HG02970 (cell line): ENCODE measurements around the gene CCDC85C.

Source experiments
- ATAC-seq: cut with Tn5 transposase; IDR thresholded peaks from one replicate; pipeline ENCODE4 v1.9.1; 2021; ENCODE audit warnings: mild to moderate bottlenecking, moderate library complexity, moderate number of reproducible peaks; ENCODE audit not compliant: unreplicated experiment, low FRiP score

Gene CCDC85C

DNA sequence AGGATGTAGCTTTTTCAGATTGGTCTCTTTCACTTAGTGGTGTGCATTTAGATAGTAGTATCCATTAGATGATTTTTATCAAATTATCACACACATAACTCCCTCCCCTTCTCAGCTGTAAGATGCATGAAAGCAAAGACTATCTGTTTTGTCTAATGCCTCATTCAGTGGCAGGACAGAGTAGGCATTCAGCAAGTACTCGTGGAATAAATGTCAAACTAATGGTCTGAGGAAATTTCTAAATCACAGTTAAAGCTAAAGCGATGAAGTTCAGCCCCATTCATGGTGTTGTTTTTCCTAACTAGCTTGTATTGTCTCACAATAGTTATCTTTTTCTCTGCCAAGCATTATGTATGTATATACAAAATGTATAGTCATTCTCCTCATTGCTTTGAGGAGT is 106.7 kb downstream of the CCDC85C start:
- ATAC-seq: no peak

- no peak for ATAC-seq
Measured at GRCh38 chr14:99484106-99484505, 119.9 kb downstream of the CCDC85C start.

DNA sequence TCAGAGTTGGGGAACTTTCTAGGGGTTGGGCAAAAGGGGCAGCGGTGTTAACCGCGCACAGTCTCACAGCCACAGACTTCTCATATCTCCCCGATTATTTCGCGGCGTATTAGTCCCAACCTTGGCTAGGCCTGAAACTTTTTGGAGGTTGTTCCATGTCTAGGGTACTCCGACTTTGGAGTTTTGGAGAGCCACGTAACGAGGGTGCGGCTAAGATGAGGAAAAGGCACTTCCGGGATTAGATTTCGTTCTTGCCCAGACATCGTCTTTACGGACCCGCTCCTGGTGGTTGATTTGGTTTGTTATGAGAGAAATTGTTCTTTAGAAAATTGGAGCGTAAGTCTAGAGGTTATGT is 122.3 kb downstream of the CCDC85C start:
- no peak for ATAC-seq

- peak; percentile 93 for ATAC-seq
Measured at GRCh38 chr14:99480917-99481744, 122.9 kb downstream of the CCDC85C start, which contains the start of gene CCNK. Gene CCNK, plus strand, starts transcription at chr14:99481409. Its CDS starts 11,269 bp downstream, at chr14:99492678.

- peak; percentile 0 for ATAC-seq
Measured at GRCh38 chr14:99479906-99480869, 123.8 kb downstream of the CCDC85C start, which contains the start of gene SETD3. Gene SETD3, minus strand, starts transcription at chr14:99480859. Its CDS starts 15,054 bp downstream, at chr14:99465805.

GRCh38 chr14:99479160-99479905 is 124.7 kb downstream of the CCDC85C start:
- no peak for ATAC-seq

DNA sequence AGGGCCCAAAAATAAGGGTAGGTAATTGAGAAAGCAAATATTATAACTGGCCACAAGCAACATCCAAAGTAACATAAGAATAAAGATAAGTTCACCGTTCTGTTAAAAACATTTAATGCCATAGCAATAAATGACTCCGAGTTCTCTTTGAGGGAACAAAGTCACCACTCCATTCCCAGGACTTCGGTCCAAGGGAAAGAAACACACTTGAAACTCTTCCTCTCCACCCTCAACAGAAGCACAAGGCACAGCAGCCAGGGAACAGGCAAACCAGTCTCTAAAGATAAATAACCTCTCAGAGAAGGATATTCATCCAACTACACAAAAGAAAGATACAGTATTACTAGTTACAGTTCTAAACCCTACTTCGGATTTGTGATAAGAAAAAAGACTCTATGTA is 125.9 kb downstream of the CCDC85C start:
- no peak for ATAC-seq

GRCh38 chr14:99476864-99477263 is 127.1 kb downstream of the CCDC85C start:
- no peak for ATAC-seq

DNA sequence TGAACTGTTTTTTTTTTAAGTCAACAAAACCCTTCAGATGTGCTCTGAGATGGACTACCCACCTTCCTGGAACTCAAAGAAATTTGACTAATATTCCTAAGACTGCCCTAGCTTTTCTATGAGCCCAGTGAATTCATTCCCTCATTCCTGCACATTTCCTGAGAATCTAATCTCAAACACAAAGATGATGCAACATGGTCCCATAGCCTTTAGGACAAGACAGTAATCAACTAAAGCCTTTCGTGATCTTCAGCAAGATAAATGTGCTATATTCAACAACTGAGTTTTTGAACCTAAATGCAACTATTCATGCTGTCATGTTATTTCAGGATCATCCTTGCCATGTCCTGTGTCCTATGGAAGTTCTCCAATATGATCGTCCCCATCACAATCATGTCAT is 128.3 kb downstream of the CCDC85C start:
- ATAC-seq: no peak

- no peak for ATAC-seq
Measured at GRCh38 chr14:99475179-99475578, 128.8 kb downstream of the CCDC85C start.

DNA sequence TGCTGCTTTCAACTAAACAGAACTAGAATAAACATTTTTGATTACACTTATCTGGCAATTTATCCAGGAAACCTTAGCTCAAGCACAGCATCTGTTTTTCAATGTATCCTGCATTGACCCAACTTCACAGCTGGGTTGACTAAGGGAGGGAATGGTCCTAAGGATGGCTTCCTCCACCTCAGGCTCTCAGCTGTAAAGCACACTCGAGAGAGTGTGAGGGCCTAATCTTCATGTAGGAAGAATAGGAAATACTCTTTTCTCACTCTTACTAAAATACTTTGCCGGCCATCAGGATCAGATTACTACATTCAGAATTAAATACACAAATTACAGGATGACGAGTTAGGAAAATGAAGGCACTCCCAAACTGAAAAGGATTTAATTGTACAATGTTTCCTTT is 130.5 kb downstream of the CCDC85C start:
- ATAC-seq: no peak

- ATAC-seq: no peak
Measured at GRCh38 chr14:99472937-99473336, 131.1 kb downstream of the CCDC85C start.

DNA sequence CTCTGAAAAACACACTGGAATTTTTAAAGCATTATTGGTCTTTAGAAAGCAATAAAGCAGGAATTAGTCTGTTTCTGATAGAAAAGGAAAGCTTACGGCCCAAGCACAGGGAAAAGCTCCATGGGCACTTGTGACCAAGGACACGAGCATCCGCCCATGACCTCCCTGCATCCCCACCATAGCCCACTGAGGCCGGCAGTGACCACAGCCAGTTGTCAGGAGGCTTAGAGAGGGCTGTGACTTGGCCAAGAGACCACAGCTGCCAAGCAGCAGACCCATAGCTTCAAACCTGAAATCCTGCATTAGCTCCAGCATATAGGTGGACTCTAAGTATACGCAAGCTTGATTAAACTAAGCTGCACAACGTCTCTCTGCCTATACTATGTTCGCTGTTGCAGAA is 132.3 kb downstream of the CCDC85C start:
- ATAC-seq: no peak

DNA sequence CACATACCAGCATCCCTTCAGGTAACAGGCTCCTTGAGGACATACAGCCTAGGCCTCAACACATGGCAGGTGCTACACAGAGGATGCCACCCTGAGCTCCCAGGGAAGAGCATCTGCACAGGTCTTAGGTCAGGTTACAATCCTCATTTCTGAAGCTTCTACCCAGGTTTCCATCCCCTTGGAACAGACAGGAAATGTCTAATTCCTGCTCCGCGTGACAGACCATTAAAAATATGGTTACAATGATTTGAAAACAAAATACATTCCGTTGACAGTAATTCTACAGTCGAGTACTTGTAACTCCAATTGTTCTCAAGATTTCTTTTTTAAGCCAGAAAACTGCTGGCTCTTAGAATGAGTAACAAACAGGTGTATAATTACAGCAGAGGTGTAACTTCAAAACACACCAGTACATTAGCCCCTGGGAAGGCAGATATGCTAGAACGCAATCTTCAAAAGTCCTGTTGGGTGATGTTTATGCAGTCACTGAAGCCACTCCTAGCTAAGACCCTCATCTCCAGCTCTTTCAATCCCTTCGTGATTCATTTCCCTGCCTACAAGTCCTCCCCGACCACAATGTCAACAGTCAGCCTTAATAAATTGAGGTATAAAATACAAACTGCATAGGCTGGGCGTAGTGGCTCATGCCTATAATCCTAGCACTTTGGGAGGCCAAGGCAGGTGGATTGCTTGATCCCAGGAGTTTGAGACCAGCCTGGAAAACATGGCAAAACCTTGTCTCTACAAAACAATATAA is 135.0 kb downstream of the CCDC85C start:
- no peak for ATAC-seq

GRCh38 chr14:99468081-99468480 is 135.9 kb downstream of the CCDC85C start:
- ATAC-seq: no peak

DNA sequence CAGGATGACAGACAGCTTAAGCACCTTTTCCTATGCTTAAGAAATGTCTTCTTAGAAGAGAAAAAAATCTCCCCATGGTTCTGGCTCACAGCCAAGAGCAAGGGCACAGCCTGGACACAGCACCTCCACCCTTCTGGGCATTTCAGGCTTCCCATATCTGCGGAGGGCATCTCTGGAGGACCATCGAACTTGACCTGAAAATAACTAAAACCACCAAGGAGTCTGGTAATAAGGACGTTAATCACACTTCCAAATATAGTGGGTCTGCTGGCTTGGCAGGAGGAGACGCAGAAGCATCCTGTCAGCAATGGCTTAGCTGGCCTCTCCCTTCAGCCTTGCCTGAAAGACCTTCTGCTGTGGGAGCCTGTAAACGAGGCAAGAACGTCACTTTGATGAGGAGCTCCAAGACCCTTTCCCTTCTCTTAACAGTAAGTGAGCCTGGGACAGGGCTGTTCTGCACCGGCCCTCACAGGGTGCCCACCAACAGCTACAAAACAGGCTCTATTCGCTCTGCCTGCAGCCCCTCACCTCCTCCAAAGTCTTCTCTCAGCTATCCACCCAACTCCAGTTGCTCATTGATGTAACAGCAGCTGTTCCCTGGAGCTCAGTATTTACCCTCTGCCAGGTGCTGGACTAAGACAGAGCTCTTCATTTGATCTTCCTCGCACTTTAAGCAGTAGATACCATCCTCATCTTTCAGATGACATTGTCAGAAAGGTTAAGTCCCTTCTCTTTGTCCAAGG is 136.5 kb downstream of the CCDC85C start:
- ATAC-seq: no peak

DNA sequence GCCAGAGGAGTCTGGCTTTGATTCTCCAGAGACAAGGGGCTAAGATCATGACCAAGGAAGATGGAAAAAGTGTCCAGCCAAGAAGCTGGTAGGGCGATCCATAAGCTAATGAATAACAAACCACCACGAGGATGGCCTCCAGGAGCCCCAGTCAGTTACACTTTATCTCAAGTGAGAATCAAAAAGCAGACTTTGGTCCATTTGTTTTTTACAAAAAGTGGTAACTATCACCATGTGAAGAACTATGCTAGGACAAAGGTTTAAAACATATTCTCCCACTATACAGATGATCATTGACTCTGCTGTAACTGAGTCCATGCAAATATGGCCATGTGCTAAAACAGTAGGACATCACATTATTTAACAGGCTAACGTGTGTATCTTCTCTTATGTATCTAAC is 137.2 kb downstream of the CCDC85C start:
- no peak for ATAC-seq

DNA sequence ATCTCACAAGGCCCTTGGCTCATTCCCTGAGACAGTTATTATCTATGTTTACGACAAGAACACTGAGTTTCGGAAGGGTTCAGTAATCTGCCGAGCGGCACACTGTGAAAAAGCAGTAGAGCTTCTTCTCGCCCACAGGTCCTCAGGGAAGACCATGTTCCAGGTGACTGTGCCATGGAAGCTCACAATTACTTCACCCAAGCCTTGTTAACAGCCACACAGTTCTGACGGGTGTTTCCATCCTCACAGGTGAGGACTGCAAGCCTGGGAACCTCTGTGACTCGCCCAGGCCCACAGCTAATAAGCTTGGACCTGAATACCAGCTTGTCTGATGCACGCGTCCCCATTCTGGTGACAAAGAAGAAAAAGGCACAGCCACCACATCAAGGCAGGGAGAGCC is 138.7 kb downstream of the CCDC85C start:
- ATAC-seq: no peak

DNA sequence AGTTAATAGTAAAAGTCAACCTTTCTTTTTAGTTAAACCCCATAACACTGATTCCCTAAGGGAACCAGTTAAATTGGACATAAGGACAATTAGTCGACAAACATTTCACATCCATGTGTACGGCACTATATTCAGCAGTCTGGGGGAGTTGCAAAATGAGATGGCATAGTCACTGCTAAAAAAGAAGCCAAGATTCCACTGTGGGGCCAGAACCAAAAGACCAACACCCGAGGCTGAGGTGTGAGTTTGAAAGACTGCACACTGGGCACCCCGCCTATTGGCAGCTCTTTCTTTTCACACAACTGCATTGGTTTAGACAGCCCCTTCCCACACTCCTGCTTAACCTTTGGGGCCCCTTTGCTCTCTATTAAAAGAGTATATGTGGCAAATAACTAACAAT is 140.0 kb downstream of the CCDC85C start:
- ATAC-seq: no peak
